KOPT-K1 (cell line): ENCODE measurements around the gene TOP3A.

Experiments used
- H3K27ac ChIP-seq: fragments of 200-600 bp; sonication (generic); 2 replicates; pipeline ENCODE4 v1.5.1; 2016; ENCODE audit warnings: antibody characterized with exemption, mild to moderate bottlenecking, low read depth, low read length; ENCODE audit not compliant: poor library complexity, severe bottlenecking
- H3K36me3 ChIP-seq: fragments of 200-600 bp; sonication (generic); 2 replicates; pipeline ENCODE4 v1.5.1; 2017; ENCODE audit warnings: antibody characterized with exemption, mild to moderate bottlenecking, low read length, moderate library complexity; ENCODE audit not compliant: insufficient read depth
- H3K9me3 ChIP-seq: fragments of 200-600 bp; sonication (generic); 2 replicates; pipeline ENCODE4 v1.5.1; 2017; ENCODE audit warnings: antibody characterized with exemption, low read length, mild to moderate bottlenecking; ENCODE audit not compliant: insufficient read depth, poor library complexity, severe bottlenecking

Gene TOP3A

DNA sequence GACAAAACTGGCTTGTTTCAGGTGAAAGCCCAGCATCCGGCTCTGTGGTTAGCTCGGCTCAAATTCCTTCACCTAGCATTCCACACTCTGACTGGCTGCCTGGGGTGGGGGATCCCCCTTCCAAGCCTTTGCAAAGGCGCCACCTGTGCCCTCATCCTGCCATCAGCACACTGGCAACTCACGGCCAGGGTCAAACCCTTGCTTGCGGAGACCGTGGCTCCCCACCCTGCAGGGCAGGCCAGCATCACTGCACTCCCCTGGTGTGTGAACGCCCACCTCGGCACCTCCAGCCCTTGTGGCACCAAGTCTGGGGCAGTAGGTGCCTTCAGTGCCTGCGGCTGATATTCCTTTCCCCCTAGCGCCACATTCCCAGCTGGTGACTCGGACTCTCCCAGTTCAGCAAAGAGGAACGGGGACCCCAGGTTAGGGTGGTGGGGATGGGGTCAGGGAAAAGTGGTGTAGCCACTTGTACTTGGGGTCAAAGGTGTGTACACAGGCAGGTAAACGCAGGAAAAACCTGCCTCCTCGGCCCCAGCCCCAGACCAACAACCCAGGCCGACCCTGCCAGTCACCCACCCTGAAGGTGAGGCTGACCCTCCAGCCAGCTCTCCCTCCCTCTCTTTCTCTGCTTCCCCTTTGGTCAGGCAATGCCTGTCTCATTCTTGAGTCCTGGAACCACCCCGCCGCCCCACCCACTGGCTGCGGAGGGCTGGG lies 57.4 kb downstream of the TOP3A start:
- Histone ChIP-seq H3K27ac (peak overlapping the region; percentile 80), H3K36me3 (peaks cover 40% of the 10 kb centered on the region), H3K9me3 (no peaks in the 10 kb centered on the region)

DNA sequence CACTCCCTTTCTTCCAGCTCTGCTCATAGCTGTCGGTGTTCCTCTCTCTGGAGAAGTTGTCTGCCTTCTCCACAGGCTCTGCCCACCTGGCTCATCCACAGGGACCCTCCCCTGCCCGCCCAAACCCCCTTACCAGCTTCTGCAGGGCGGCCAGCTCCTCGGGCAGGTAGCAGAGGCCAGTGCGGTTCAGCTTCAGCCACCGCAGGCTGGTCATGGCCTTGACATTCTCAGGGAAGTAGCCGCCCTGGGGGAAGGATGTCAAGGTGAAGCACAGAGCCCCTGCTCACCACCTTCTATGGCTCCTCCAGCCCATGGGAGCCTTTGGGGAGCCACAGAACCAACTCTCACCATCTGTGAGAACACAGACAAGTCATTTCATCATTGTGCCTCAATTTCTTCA lies 58.0 kb downstream of the TOP3A start:
- no peak overlapping the region for H3K27ac ChIP-seq

DNA sequence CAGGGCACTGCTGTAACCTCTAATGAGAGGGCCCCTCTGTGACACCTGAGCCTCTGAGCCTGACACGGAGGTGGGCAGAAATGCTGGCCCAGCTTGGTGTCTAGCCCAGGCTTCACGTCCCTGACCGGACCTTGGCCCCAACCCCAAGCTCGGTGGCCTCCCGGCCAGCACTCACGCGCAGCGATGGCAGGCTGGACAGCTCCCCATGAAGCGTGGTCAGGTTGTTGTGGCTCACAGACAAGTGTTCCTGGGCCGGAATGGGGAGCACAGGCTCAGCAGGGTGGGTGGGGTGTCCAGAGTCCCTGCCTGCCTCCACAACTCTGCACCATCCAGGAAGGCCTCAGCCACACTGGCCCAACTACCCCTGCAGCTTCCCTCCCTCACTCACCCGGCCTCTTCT lies 58.4 kb downstream of the TOP3A start:
- Histone ChIP-seq H3K9me3 (no peaks in the 10 kb centered on the region), H3K27ac (no peak overlapping the region), H3K36me3 (peaks cover 51% of the 10 kb centered on the region)

More for the DNA sequence above, 58.0 kb downstream of the TOP3A start:
- H3K36me3 ChIP-seq = peaks cover 47% of the 10 kb centered on the region
- H3K9me3 ChIP-seq = no peaks in the 10 kb centered on the region

DNA sequence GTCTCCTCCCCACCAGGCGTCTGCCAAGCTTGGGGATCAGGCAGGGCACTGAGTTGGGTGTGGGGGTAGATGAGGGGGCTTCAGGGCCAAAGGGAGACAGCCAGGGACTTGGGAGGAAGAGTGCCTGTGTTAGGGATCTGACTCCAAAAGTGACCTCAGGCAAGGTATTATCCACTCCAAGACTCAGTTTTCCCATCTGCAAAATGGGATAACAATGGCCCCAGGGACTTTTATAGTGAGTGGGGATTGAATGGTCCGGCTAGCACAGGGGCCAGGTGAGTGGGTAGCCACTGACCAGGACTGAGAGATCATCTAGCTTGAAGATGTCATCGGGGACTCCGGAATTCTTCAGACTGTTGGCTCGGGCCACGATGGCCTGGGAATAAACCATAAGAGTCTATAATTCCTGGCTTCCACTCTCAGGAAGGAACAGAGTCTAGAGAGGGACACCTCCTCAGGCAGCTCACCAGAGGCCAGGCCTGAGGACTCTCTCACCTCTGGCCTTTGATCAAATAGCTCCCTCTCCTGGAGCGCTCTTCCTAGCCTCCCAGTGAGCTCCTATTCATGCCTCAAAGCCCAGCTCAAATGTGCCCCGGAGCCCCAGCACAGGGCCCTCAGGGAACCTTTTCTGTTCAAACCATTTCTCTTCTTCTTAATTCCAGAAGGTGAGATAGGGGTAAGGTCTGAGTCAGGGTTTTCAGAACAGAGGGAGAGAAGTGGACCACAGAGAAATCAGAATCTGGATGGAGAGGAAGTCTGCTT lies 59.7 kb downstream of the TOP3A start:
- H3K27ac ChIP-seq = no peak overlapping the region
- peaks cover 64% of the 10 kb centered on the region for H3K36me3 ChIP-seq
- H3K9me3 ChIP-seq = no peaks in the 10 kb centered on the region

DNA sequence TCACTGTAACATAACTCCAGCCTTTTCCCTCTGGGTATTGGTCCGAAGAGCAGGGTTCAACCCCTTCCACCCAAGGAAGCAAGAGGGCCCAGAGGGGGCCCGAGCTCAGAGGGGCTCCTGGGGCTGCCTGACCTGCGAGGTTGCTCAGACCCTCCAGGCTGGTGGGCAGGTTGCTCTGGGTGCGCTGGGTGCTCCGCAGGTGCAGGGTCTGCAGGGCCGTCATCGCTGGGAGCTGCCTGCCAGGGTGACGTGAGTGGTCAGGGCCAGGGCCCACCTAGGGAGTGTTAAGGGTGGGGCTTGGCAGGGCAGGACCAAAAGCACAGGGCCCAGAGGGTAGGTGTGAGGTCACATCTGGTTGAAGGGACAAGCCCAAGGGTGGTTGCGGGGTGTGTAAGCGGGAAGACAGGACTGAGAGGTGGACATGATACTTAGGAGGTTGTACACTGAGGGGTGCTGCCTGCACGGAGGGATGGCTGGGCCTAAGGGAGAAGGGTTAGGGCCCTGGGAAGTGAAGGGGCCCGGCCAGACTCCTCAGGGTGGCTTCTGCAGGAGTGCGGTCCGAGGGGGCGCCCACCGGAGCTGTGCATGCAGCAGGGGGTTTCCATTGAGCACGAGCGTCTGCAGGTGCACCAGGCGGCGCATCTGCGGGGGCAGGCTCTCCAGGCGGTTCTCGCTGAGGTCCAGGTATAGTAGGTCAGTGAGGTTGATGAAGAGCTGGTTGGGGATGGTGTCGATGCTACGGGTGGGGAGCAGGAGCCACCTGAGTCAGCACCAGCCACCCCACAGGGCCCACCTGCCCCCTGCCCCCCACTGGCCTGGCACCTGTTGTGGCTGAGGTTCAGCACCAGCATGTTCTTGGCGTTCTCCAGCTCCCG lies 60.6 kb downstream of the TOP3A start:
- peaks cover 71% of the 10 kb centered on the region for H3K36me3 ChIP-seq
- no peaks in the 10 kb centered on the region for H3K9me3 ChIP-seq
- no peak overlapping the region for H3K27ac ChIP-seq

DNA sequence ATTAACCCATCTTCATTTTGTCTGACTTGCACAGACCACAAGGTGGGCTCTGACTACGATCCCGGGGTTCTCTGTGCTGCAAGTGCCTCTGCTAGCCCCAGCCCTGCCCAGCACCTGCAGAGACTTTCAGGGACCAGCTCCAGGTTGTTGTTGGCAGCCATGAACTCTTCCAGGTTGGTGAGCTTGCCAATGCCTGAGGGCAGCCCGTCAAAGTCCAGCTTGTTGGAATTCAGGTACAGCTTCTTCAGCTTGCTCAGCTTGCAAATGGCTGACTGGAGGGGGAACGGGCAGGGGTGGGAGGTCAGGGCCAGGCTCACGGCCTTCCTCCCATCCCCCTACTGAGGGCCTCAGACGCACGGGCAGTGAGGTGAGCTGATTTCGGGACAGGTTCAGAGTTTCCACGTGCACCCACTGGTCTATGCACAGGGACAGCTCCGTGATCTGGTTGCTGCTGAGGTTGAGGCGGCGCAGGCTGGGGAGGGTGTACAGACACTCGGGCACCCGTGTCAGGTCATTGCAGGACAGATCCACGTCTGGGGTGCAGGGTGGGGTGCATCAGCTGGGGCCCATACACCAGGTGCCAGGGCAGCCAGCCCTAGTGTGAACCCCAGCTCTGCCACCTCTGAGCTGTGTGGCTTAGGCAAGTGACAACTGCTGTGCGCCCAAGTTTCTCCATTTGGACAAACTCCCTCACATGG lies 61.5 kb downstream of the TOP3A start:
- Histone ChIP-seq H3K36me3 (peaks cover 79% of the 10 kb centered on the region), H3K27ac (no peak overlapping the region), H3K9me3 (no peaks in the 10 kb centered on the region)

DNA sequence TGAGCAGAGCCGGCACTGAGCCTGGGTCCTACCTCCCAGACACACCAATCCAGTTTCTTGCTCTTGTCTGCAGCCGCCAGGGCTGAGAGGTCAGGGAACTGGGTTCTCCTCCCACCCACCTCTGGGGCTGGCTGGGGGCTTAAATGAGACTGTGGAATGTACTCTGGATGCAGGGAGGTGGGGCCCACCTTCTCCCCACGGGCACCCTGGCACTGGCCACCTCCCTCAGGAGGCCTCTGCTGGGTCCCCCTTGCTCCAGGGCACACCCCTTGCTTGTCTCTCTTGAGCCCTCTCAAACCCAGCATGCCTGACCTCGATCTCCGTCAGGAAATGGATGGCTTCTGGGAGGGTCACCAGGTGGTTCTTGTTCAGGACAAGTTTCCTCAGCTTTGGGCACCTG lies 62.6 kb downstream of the TOP3A start:
- no peak overlapping the region for H3K27ac ChIP-seq
- no peaks in the 10 kb centered on the region for H3K9me3 ChIP-seq
- peaks cover 91% of the 10 kb centered on the region for H3K36me3 ChIP-seq

DNA sequence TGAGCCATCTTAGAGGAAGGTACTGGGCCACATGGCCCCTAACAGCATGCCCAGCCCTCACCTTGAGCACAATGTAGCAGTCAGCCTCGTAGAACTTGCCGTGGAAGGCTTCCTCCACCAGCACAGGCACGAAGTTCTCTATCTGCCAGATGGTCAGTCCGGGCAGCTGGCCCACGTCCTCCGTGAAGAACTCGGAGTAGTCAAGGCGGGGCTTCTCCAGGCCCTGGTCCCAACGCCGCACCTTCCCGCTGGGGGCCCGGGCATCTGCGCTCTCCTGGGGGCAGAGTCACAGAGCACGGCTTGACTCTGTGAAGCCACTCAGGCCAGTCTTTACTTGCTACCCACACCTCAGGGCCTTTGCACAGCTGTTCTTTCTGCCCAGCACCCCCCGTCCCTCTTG lies 63.6 kb downstream of the TOP3A start:
- no peaks in the 10 kb centered on the region for H3K9me3 ChIP-seq
- peaks cover 96% of the 10 kb centered on the region for H3K36me3 ChIP-seq
- H3K27ac ChIP-seq = no peak overlapping the region

DNA sequence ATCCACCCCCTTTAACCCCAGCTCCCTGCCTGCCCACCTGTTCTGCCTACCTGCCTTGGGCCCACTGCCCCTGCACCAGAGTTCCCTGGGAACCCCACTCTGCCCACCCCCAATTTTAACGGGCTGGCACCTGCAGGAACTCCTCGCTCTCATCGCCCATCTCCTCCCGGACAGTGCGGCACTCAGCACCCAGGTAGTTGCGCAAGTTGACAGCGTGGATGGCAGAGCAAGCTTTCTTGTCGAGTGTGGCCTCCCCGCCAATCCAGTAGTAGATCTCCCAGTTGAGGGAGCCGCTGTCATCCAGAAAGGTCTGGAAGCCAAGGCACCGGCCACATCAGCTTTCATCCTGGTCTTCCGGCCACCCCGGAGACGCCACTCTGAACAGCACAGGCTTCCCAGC lies 64.1 kb downstream of the TOP3A start:
- H3K36me3 ChIP-seq = peaks cover 96% of the 10 kb centered on the region
- H3K9me3 ChIP-seq = no peaks in the 10 kb centered on the region
- no peak overlapping the region for H3K27ac ChIP-seq

DNA sequence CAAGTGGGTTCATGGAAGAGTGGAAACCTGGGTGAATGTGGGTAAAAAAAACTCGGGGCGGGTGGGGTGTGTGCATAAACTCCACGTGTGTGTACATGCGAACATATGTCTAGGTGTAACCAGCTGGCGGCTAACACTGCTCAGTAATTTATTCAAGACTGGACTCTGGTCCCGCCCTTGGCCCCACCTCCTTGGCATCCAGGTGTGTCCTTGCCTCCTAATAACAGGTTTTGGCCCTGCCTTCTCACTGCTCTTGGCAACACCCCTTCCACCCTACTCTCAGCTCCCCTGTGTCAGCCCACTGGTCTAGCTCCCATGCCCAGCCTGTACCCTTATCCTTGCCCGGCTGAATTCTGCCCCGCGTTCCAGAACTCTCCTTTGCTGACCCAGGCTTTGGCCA lies 64.5 kb downstream of the TOP3A start:
- H3K36me3 ChIP-seq = peaks cover 96% of the 10 kb centered on the region
- no peaks in the 10 kb centered on the region for H3K9me3 ChIP-seq
- H3K27ac ChIP-seq = no peak overlapping the region

DNA sequence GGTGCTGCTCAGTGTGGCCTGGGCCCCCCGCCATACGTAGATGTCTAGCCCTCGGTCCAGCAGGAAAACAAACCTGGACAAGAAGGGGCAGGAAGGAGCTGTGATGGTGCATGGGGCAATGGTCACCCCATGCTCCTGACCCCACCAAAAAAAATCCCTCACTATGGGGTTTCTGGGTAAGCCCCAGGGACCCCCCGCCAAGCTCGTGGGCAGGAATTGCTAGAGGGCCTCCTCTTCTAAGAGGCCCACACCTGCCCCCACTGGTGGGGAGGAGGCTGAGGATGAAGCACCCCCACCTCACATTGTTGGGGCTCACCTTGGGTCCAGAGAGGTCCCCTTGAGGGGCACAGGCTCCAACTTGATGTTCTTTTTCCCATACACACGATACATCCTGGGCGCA lies 66.0 kb downstream of the TOP3A start:
- peaks cover 90% of the 10 kb centered on the region for H3K36me3 ChIP-seq
- H3K9me3 ChIP-seq = no peaks in the 10 kb centered on the region
- no peak overlapping the region for H3K27ac ChIP-seq

DNA sequence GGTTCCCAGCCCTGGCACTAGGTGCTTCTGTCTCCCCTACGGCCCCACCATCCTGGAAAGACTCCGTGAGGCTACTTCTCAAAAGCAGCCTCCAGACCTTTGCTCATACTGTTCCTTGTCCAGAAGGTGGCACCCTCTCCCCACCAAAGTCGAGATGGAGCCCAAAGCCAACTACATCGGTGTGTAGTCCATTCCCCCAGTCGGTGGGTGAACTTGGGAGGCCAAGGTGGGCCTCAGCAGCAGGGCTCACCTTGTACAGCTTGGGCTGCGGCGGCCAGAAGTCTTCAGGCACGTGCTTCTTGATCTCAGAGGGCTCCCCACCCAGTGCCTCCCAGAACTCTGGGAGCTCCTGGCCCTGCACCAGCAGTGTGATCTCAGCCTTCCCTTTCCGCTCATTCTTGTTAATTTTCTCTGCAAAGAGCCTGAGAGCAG lies 66.5 kb downstream of the TOP3A start:
- Histone ChIP-seq H3K36me3 (peaks cover 90% of the 10 kb centered on the region), H3K27ac (no peak overlapping the region), H3K9me3 (no peaks in the 10 kb centered on the region)

DNA sequence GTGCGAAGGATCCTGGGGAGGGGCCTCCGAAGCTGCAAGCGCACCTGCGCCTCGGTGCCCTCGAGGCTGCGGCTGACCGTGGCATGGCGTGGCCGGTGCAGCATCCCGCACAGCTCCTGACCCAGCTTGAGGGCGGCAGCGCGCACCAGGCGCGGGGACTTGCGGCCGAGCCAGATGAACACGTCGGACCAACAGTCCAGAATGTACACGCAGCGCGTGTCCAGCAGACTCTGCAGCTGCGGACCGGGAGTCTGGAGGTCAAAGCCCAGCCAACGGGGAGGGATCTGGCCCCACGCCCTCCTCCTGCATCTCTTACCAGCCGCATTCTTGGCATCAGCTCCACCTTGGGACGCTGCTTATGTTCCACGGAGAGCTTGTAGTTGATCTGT lies 67.2 kb downstream of the TOP3A start:
- Histone ChIP-seq H3K27ac (no peak overlapping the region), H3K9me3 (no peaks in the 10 kb centered on the region), H3K36me3 (peaks cover 85% of the 10 kb centered on the region)

DNA sequence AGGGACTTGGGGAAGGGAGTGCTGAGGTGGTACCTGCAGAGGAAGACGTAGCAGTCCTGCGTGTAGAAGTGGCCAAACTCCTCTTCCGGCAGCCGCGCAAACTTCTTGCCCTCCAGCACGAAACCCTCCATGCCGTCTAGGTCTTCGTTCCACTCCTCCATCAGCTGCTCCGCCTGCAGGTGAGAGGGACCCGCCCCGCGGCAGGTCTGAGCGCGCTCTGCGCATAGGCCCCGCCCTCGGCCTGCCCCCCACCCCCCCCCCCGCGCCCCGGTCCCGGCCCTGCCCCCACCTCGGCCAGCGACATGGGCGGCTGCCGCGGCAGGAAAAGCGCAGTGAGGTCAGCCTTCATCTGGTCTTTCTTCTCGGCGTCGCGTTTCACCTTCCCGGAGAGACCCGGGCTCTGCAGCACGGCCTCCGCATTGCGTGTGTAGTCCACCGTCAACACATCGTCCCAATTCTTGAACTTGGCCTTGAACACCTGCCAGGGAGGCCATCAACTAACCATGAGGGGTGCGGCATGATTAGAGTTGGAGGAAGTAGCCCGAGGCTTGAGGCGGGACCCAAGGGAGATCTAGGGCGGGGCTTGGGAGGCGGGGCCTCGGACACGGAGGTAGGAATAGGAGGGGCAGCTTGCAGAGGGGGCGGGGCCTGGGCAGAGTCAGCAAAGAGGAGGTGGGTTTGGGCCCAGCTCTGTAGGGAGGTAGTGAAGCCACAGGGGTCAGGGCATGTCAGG lies 67.7 kb downstream of the TOP3A start:
- H3K36me3 ChIP-seq = peaks cover 83% of the 10 kb centered on the region
- no peaks in the 10 kb centered on the region for H3K9me3 ChIP-seq
- H3K27ac ChIP-seq = no peak overlapping the region
